Skeletal muscle tissue (tissue), 5 donors: ENCODE measurements around the gene OSCP1. TPM values are rescaled to one million over a fixed set of nuclear protein-coding genes. Genes with fewer than 3 reads are reported as not detected.

ENCODE experiments used
- H3K27ac ChIP-seq: one replicate; pipeline ENCODE4 v1.7.0; 2013; ENCODE audit warnings: mild to moderate bottlenecking, low read depth, low read length, inconsistent platforms
- H3K27me3 ChIP-seq, 3 donors: one replicate each; pipeline ENCODE4 v1.7.0; 2013; ENCODE audit warnings: low read length in 3 of 3; ENCODE audit not compliant: control insufficient read depth in 3 of 3, insufficient read depth in 3 of 3
- H3K36me3 ChIP-seq, 3 donors: one replicate each; pipeline ENCODE4 v1.7.0; 2013; ENCODE audit warnings: low read length in 3 of 3; ENCODE audit not compliant: control insufficient read depth in 3 of 3, insufficient read depth in 3 of 3
- H3K4me1 ChIP-seq, 3 donors: one replicate each; pipeline ENCODE4 v1.7.0; 2013; ENCODE audit warnings: low read length in 3 of 3, mild to moderate bottlenecking in 3 of 3; ENCODE audit not compliant: control insufficient read depth in 3 of 3, insufficient read depth in 3 of 3
- H3K4me3 ChIP-seq, 3 donors: one replicate each; pipeline ENCODE4 v1.7.0; 2013; ENCODE audit warnings: low read length in 3 of 3
- H3K9ac ChIP-seq, 3 donors: one replicate each; pipeline ENCODE4 v1.7.0; 2013; ENCODE audit warnings: low read length in 3 of 3, mild to moderate bottlenecking in 3 of 3, moderate library complexity in 2 of 3, low read depth in 1 of 3
- H3K9me3 ChIP-seq, 3 donors: one replicate each; pipeline ENCODE4 v1.7.0; 2013; ENCODE audit warnings: low read length in 3 of 3; ENCODE audit not compliant: control insufficient read depth in 3 of 3
- small RNA-seq: library from RNA; depleted of rRNA; stranded (forward); fragments of <200 nt; gene quantifications from one replicate; pipeline ENCODE3, GENCODE V24; 2014
- total RNA-seq: library from RNA; depleted of rRNA; stranded (reverse); fragments of >200 nt; gene quantifications from one replicate; pipeline ENCODE4 v1.2.3, GENCODE V29; 2014
- donor health status: Osteomylitis.

OSCP1 gene
- total RNA-seq, 1 donor from 2014 or later = 17.2 TPM

DNA sequence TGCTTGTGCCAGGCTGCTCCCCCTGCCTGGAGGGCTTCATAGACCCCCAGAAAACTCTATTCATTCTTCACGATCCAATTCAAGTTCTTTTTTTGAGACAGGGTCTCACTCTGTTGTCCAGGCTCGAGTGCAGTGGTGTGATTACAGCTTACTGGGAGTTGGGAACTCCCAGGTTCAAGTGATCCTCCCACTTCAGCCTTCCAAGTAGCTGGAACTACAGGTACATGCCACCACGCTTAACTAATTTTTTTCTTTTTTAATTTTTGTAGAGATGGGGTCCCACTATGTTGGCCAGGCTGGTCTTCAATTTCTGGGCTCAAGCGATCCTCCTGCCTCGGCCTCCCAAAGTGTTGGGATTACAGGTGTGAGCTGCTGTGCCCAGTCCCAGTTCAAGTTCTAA lies 68.8 kb downstream of the OSCP1 start:
- Histone ChIP-seq H3K4me3 (no peak overlapping the region), H3K9ac (no peak overlapping the region), H3K36me3 (peaks cover 0 to 4% (median 3%) of the 10 kb centered on the region in 3 donors), H3K27ac (no peak overlapping the region), H3K9me3 (no peaks in the 10 kb centered on the region), H3K27me3 (no peaks in the 10 kb centered on the region), H3K4me1 (peaks cover 52 to 76% (median 53%) of the 10 kb centered on the region in 3 donors)

DNA sequence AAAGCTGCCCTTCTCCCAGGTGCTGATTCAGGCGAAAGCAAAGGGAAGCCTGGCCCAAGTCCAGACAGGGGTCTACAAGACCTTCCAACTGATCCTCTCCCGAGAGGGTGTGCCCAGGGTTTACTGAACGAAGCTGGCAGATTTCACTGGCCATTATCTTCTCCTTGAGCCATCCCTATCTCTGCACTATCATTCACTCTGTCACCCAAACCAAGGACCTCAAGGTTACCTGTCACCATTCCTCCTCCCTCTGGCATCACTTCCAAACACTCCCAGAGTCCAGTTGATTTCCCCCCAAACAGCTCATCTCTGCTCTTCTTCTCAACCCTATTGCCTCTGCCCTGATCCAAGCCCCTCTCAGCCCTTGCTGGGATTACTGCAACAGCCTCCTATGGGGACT lies 69.5 kb downstream of the OSCP1 start:
- H3K27me3 ChIP-seq = no peaks in the 10 kb centered on the region
- H3K4me1 ChIP-seq = peaks cover 54 to 78% (median 55%) of the 10 kb centered on the region in 3 donors
- H3K9ac ChIP-seq = peak overlapping the region in 1 of 3 donors; percentile 64
- H3K4me3 ChIP-seq = no peak overlapping the region
- no peak overlapping the region for H3K27ac ChIP-seq
- H3K9me3 ChIP-seq = no peaks in the 10 kb centered on the region
- H3K36me3 ChIP-seq = peaks cover 0 to 6% (median 3%) of the 10 kb centered on the region in 3 donors

DNA sequence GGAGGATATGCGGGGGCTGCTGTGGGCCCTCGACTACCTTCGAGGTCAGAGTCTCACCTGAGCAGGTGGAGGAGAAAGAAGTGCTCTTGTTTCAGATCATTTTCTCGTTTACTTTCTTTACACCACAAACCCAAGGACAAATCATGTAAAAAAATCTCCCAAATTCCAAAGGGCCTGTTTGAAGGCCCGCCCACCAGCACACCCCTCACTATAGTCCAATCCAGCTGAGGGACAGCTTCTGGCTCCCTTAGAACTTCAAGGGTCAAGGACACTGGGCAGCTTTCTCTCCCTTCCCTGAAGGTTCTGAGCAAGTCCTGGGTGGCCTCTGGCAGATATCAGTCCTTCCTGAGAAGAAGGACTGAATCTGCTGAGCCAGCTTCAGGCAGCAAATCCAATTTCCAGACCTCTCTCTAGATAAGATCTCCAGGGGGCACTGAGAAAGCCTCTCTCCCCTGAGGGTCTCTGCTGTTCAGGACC lies 70.1 kb downstream of the OSCP1 start:
- Histone ChIP-seq H3K4me1 (peaks cover 55 to 82% (median 57%) of the 10 kb centered on the region in 3 donors), H3K27ac (no peak overlapping the region), H3K27me3 (no peaks in the 10 kb centered on the region), H3K9me3 (no peaks in the 10 kb centered on the region), H3K36me3 (peaks cover 0 to 6% (median 3%) of the 10 kb centered on the region in 3 donors), H3K4me3 (no peak overlapping the region), H3K9ac (peak overlapping the region in 2 of 3 donors; percentile 20 to 64)

- Histone ChIP-seq H3K4me1 (peaks cover 58 to 82% (median 58%) of the 10 kb centered on the region in 3 donors), H3K27ac (peak overlapping the region; percentile 25), H3K9me3 (no peaks in the 10 kb centered on the region), H3K4me3 (no peak overlapping the region), H3K36me3 (peaks cover 0 to 6% (median 3%) of the 10 kb centered on the region in 3 donors), H3K27me3 (no peaks in the 10 kb centered on the region), H3K9ac (no peak overlapping the region)
Measured at GRCh38 chr1:36377791-36378492, 72.3 kb downstream of the OSCP1 start.

- Histone ChIP-seq H3K9ac (peak overlapping the region; percentile 13 to 81 (median 65)), H3K4me3 (no peak overlapping the region), H3K9me3 (no peaks in the 10 kb centered on the region), H3K4me1 (peaks cover 43 to 66% (median 60%) of the 10 kb centered on the region in 3 donors), H3K36me3 (peaks cover 2 to 9% (median 5%) of the 10 kb centered on the region in 3 donors), H3K27ac (peak overlapping the region; percentile 96), H3K27me3 (no peaks in the 10 kb centered on the region)
Measured at GRCh38 chr1:36372617-36373016, 77.6 kb downstream of the OSCP1 start.

- Histone ChIP-seq H3K4me3 (no peak overlapping the region), H3K27ac (no peak overlapping the region), H3K4me1 (peaks cover 37 to 63% (median 61%) of the 10 kb centered on the region in 3 donors), H3K36me3 (peaks cover 2 to 14% (median 8%) of the 10 kb centered on the region in 3 donors), H3K9me3 (no peaks in the 10 kb centered on the region), H3K9ac (peak overlapping the region in 1 of 3 donors; percentile 50), H3K27me3 (no peaks in the 10 kb centered on the region)
Measured at GRCh38 chr1:36369061-36369861, 81.0 kb downstream of the OSCP1 start.

Small RNAs within 50 kb of the gene (small RNA-seq; reads per million reads assigned to genes)
- gene RNU4-27P (not detected), gene SNORA63C (0.39 reads per million, percentile 50 among the genes with 10 or more reads in this experiment)

Other genes with a start within 250 kb of the OSCP1 start
- 51.7 TPM for gene THRAP3, start 226.0 kb downstream of the OSCP1 start, total RNA-seq
- 0.52 TPM for gene SH3D21, start 144.1 kb downstream of the OSCP1 start, total RNA-seq
- gene EVA1B, start 126.8 kb downstream of the OSCP1 start, total RNA-seq = 40.7 TPM
- 11.0 TPM for gene STK40, start 64.5 kb downstream of the OSCP1 start, total RNA-seq
- 4.2 TPM for gene LSM10, start 52.5 kb downstream of the OSCP1 start, total RNA-seq
- gene MRPS15, start 13.9 kb upstream of the OSCP1 start, total RNA-seq = 25.1 TPM
- 3.7 TPM for gene CSF3R, start 32.5 kb upstream of the OSCP1 start, total RNA-seq